SU-DHL-6 (cell line): Measurements from ENCODE around the gene SSTR5.

Source experiments
- EZH2phosphoT487 ChIP-seq: fragments of 200-600 bp; sonication (generic), shearing (Covaris generic); conservative IDR thresholded peaks from 2 replicates; pipeline ENCODE4 v1.6.1; 2018; ENCODE audit warnings: mild to moderate bottlenecking, antibody characterized with exemption, low read length, moderate library complexity, mixed read lengths
- TF ChIP-seq, protein P1 (sequence below): fragments of 200-600 bp; sonication (generic); IDR thresholded peaks from one replicate; pipeline ENCODE4 v1.5.1; 2017; ENCODE audit warnings: antibody characterized with exemption, mild to moderate bottlenecking, low read length, moderate library complexity; ENCODE audit not compliant: insufficient read depth, poor library complexity, severe bottlenecking

GRCh38 chr16:1122398-1122765 lies 49.8 kb downstream of the SSTR5 start:
- TF ChIP-seq, protein P1, sequence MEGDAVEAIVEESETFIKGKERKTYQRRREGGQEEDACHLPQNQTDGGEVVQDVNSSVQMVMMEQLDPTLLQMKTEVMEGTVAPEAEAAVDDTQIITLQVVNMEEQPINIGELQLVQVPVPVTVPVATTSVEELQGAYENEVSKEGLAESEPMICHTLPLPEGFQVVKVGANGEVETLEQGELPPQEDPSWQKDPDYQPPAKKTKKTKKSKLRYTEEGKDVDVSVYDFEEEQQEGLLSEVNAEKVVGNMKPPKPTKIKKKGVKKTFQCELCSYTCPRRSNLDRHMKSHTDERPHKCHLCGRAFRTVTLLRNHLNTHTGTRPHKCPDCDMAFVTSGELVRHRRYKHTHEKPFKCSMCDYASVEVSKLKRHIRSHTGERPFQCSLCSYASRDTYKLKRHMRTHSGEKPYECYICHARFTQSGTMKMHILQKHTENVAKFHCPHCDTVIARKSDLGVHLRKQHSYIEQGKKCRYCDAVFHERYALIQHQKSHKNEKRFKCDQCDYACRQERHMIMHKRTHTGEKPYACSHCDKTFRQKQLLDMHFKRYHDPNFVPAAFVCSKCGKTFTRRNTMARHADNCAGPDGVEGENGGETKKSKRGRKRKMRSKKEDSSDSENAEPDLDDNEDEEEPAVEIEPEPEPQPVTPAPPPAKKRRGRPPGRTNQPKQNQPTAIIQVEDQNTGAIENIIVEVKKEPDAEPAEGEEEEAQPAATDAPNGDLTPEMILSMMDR: no peak
- TF ChIP-seq EZH2phosphoT487: no peak
